SHP77 (cell line): ENCODE measurements around the gene GRB2.

Source experiments
- DNase-seq, 2 experiments: peaks; one replicate each; lab custom pipeline; 2025; lab: John Stamatoyannopoulos, UW

The GRB2 gene

GRCh38 chr17:75412455-75413317, 7.2 kb upstream of the GRB2 start:
- DNase-seq = peak; percentile 77 to 81

DNA sequence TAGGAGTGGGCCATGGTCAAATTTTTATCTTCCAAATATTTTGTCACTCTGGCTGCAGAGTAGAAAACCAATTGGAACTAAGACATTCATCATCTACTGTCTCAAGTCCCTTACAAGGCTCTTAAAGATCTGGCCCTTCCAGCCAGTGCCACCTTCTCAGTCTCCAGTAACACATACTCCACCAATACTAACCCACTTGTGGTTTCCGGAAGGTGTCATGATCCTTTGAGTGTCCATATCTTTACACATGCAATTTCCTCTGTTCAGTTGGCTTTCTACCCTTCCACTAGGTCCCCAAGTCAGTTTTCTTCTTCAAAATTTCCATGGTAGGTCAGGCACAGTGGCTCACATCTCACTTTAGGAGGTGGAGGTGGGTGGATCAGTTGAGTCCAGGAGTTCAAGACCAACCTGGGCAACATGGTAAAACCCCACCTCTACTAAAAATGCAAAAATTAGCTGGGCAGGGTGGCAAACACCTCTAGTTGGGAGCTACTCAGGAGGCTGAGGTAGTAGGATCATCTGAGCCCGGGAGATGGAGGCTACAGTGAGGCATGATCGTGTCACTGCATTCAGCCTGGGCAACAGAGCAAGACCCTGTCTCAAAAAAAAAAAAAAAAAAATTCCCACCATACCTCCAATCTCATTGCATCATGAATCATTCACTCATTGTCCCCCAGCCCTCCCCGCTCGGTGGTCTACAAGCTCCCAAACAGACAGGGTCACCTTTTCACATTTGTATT, 6.0 kb upstream of the GRB2 start:
- DNase-seq = no peak

DNA sequence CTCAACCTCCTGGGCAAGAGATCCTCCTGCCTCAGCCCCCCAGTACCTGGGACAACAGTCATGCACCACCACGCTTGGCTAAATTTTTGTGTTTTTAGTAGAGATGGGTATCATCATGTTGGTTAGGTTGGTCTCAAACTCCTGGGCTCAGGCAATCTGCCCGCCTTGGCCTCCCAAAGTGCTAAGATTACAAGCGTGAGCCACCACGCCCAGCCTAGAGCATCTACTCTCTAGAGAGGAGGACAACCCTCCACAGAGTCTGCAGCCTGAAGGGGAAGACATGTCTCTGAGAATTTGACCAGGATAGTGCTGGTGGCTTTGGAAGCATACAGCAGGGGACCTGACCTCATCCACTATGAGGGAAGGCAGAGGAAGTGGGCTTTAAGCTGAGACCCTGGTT, 4.7 kb upstream of the GRB2 start:
- DNase-seq = no peak

- no peak for DNase-seq
Measured at GRCh38 chr17:75407655-75408352, 2.3 kb upstream of the GRB2 start.

DNA sequence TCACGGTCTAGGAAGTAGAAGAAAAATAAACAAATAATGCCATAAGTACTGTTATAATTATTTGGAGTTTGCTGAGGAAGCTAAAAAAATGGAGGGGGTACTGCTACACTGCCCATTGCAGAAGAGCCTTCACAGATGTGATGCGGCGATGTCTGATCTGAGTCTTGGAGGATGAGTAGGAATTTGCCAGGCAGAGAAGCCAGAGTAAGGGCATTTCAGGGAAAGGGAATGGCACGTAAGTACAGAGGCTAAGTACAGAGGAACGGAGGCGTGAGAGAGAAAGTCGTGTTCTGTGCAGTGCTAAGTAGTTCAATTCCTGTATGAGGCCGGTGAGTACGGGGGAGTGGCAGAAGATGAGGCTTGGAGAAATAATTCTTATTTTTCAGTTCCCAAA, 741 bp upstream of the GRB2 start:
- DNase-seq = no peak

DNA sequence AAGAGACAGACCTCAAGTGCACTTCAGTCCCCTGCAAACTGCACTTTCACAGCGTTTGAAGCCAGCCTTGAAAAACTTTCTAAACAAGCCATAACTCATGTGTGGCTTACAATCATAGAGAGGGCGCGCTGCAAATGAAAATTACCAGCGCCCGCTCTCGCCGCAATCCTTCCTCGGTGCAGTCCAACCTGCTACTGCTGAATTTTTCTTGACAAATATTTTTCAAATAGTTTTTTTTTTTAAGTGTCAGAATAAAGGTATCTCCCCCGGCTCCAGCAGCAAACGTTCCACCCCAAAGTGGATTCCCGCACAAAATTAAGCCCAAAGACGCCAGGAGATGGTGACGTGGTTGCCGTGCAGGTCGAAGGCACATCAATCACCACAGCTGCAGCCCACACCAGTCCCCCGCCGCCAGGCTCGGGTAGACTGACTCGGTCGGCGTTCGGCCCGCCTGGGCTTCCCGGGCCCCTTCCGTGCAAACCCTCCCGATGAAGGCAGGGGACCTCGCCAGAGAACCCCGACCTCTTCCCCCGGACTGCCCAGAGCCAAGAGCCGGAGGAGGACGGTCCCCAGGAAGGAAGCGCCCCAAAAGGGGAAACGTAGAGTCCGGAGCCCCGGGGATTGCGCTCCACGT, 630 bp downstream of the GRB2 start:
- DNase-seq = peak in 1 of 2 experiments; percentile 51

DNA sequence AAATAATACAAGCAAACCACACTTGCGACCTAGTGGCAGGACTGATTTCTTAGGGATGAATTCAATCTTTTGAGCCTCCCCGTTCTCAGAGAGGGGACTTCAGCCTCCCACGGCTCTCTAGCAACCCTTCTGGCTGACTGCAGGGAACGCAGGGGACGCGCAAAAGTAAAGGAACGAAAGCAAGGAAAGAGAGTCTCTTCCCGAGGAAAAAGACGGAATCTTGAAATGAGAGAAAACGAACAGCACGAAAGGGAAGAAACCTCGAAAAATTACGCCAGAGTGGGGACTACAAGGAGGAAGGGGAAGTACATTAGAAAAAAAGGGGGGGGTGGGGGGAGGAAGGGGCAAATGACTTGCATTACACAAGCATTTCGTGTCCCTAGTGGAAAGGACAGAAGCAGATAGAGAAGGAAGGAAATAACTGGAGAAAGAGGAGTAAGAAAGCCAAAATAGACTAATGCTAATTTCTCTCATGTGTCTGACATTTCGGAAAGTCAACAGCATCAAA, 1.2 kb downstream of the GRB2 start:
- peak; percentile 76 to 78 for DNase-seq

DNA sequence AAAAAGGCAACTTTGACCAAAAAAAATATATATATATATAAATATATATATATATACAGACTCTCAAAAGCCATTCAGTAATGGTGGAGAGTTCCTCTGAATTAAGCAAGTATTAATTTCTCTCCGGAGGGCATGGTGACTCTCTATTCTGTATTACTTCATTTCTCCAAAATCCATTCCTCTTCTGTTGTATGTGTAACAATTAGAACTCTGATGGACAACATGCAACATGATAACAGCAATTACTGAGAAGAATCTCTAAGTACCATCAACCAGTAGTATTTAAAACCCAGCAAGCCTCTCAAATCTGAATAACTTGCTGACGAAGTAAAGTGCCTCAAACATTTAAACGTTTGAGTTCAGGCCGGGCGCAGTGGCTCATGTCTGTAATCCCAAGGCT, 2.3 kb downstream of the GRB2 start:
- no peak for DNase-seq

GRCh38 chr17:75402026-75402425, 3.5 kb downstream of the GRB2 start:
- DNase-seq = no peak

DNA sequence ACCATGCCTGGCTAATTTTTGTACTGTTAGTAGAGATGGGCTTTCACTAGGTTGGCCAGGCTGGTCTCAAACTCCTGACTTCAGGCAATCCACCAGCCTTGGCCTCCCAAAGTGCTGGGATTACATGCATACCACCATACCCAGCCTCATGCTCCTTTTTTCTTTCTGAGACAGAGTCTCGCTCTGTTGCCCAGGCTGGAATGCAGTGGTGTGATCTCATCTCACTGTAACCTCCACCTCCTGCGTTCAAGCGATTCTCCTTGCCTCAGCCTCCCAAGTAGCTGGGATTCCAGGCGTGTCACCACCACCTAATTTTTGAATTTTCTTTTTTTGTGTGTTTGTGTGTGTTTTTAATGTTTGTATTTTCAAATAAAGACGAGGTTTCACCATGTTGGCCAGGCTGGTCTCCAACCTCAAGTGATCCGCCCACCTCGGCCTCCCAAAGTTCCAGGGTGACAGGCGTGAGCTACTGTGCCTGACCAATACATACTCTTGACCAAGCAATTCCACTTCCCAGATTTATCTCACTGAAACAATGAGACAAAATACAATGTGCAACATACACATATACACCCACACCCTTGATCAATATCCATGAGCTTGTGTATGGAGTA, 5.0 kb downstream of the GRB2 start:
- DNase-seq = no peak

DNA sequence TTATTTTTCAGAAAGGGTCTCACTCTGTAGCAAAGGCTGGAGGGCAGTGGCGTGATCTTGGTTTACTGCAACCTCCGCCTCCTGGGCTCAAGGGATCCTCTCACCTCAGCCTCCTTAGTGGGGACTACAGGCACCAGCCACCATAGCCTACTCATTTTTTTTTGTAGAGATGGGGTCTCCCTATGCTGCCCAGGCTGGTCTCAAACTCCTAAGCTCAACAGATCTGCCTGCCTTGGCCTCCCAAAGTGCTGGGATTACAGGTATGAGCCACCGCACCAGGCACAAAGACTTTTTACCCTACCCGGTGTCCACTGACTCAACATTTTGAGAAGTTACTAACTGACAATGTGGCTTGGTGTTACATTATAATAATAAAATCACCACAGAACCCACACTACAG, 7.2 kb downstream of the GRB2 start:
- no peak for DNase-seq

- no peak for DNase-seq
Measured at GRCh38 chr17:75397217-75397616, 8.3 kb downstream of the GRB2 start.

- DNase-seq = no peak
Measured at GRCh38 chr17:75396796-75397195, 8.7 kb downstream of the GRB2 start.

GRCh38 chr17:75396025-75396424, 9.5 kb downstream of the GRB2 start:
- no peak for DNase-seq

GRCh38 chr17:75394332-75394918, 11.1 kb downstream of the GRB2 start:
- DNase-seq = peak in 1 of 2 experiments; percentile 29

DNA sequence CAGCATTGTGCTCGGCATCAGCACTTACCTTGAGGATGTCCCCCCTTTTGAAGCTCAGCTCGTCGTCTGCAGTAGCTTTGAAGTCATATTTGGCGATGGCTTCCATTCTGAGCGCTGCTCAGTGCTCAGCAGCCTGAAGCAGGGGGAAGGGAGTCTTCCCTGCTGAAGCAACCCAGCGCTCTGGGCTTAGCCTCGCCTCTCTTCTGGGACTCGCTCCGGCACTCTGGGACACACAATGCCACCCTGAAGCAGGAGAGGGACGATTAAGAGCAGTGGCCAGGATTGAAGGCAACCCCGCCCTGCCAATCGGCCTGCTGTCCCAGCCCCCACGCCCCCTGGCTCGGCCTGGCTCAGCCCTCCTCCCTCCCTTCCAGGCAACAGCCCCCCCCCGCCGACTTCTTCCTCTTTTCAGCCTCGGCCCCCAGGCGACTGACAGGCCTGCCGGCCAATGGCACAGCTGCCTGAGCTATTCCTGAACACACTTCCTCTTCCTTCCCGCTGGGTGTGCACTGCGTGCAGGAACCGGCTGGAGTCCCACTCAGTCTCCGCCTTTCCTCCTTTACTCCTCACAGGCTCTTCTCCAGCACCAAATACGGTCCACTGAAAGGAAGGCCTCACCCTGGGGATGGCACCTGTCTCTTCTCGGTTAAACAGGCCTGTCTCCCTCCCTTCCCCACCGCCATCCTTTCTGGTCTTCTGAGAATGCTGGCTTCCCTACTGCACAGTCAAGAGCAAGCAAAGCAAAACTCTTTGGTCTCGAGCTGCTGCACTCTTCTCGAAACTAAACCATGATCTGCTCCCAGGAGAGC, 11.8 kb downstream of the GRB2 start:
- DNase-seq = peak; percentile 99

GRCh38 chr17:75392559-75392958, 12.9 kb downstream of the GRB2 start:
- DNase-seq = no peak

- DNase-seq = no peak
Measured at GRCh38 chr17:75390982-75391381, 14.5 kb downstream of the GRB2 start.

GRCh38 chr17:75388476-75389030, 16.9 kb downstream of the GRB2 start:
- DNase-seq = no peak

DNA sequence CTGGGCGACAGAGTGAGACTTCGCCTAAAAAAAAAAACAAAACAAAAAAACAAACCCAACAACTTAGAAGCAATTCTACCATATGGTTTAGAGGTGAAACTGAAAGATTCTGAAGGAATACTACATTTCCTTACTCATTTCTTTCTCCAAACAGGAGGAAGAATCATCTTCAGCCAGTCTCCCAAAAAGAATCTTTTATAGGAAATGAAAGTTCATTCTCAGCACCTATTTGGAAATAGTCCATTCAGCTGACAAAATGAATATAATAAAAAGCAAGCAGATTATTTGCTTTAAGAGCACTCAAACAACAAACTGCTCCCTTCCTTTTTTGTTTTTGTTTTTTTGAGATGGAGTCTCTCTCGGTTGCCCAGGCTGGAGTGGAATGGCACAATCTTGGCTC, 17.7 kb downstream of the GRB2 start:
- DNase-seq = no peak
